Measurements from ENCODE around the gene FAM13A.

FAM13A gene

DNA sequence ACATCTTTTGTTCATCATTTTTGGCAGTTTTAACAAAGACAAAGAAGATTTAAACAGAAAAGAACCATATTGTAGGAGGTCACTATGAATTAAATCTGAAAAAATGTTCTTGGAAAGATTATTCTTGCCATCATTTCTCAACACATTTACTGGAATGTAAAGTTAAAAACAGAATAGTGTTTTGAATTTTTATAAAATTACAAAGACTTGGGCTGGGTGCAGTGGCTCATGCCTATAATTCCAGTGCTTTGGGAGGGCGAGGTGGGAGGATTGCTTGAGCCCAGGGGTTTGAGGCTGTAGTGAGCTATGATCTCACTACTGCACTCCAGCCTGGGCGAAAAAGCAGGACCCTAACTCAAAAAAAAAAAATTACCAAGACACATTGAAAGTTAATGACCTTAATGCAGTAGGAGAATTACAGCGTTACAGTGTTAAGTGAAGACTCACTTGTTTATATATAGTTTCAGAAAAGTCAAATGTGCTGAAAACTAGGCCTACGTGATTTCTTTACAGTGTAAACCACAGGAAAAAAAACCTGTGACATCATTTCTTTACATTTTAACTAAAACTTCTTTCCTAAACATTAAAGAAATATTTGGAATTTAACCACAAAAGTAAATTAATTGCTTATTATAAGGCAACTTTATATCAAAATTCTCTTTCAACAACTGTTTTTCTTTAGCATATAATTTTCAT is 7.9 kb downstream of the FAM13A start:
- in situ Hi-C loops (cut with MboI; ENCODE audit: low sequenced_read_pairs, unreplicated experiment) = no loop called here
- DNase-seq (ENCODE audit: low spot score) = no peak
- TF ChIP-seq, protein P1, sequence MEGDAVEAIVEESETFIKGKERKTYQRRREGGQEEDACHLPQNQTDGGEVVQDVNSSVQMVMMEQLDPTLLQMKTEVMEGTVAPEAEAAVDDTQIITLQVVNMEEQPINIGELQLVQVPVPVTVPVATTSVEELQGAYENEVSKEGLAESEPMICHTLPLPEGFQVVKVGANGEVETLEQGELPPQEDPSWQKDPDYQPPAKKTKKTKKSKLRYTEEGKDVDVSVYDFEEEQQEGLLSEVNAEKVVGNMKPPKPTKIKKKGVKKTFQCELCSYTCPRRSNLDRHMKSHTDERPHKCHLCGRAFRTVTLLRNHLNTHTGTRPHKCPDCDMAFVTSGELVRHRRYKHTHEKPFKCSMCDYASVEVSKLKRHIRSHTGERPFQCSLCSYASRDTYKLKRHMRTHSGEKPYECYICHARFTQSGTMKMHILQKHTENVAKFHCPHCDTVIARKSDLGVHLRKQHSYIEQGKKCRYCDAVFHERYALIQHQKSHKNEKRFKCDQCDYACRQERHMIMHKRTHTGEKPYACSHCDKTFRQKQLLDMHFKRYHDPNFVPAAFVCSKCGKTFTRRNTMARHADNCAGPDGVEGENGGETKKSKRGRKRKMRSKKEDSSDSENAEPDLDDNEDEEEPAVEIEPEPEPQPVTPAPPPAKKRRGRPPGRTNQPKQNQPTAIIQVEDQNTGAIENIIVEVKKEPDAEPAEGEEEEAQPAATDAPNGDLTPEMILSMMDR (IDR thresholded peaks at IDR 0.05; ENCODE audit: borderline replicate concordance, control extremely low read depth, extremely low read depth, insufficient read depth, missing control alignments) = no peak

DNA sequence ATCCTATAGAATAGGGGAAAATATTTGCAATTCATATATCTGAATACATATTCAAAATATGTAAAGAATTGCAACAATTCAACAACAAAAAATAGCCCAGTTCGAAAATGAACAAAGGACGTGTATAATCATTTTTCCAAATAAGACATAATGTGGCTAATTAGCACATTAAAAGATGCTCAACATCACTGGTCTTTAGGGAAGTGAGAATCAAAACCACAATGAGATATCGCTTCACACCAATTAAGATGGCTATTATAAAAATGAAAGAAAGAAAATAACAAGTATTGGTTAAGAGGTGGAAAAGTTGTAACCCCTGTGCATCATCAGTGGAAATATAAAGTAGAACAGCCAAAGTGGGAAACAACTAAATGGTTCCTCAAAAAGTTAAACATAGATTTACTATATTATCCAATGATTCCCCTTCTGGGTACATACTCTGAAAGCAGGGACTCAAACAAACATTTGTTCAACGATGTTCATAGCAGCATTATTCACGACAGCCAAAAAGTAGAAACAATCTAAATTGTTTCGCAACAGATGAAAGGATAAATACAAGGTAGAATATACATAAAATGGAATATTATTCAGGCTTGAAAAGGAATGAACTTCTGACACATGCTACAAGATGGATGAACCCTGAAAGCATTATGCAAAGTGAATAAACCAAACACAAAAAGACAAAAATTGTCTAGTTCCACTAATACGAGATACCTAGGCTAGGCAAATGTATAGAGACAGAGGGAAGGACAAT is 12.7 kb downstream of the FAM13A start:
- in situ Hi-C loops (cut with MboI; ENCODE audit: low sequenced_read_pairs, unreplicated experiment) = no loop called here
- TF ChIP-seq, protein P1 (IDR thresholded peaks at IDR 0.05; ENCODE audit: borderline replicate concordance, control extremely low read depth, extremely low read depth, insufficient read depth, missing control alignments) = no peak
- DNase-seq (ENCODE audit: low spot score) = no peak

DNA sequence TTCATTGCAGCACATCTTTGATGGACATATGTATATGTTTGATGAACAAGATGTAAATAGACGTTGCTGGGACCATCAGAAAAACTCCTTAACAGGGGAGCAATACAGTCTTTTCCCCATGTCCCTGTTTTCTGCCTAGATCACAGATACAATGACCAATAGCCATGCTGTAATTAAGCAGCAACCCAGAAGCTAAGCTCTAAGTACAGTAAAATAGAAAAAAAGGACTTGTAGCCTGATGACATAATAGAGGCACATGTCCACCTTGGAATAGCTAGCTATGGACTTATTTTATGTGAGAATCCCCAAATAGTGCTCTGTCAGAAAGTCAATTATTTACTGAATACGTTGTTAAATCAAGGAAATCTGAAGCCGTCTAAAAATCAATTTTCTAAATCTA is 14.9 kb downstream of the FAM13A start:
- in situ Hi-C loops (cut with MboI; ENCODE audit: low sequenced_read_pairs, unreplicated experiment) = no loop called here
- DNase-seq (ENCODE audit: low spot score) = no peak
- TF ChIP-seq, protein P1 (IDR thresholded peaks at IDR 0.05; ENCODE audit: borderline replicate concordance, control extremely low read depth, extremely low read depth, insufficient read depth, missing control alignments) = no peak

DNA sequence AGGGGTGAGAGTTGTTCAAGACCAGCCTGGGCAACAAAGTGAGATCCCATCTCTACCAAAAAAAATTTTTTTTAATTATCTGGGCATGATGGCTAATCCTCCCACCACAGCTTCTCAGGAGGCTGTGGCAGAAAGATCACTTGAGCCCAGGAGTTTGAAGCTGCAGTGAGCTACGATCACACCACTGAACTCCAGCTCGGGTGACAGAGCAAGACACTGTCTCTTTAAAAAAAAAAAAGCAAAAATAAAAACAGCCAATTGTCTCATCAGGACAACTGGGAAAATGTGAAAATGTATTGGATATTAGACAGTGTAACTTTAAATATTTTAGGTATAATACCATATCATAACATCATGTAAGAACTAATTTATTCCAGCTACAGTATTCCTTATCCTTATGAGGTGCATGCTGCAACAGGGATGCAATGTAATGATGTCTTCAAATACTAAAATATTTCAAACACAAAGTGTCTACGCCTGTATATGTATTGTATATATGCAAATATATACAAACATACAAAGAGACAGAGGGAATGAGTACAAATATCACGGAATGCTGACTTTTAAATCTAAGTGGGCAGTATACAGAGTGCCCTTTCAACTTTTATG is 17.2 kb downstream of the FAM13A start:
- DNase-seq (ENCODE audit: low spot score) = no peak
- in situ Hi-C loops (cut with MboI; ENCODE audit: low sequenced_read_pairs, unreplicated experiment) = no loop called here
- TF ChIP-seq, protein P1 (IDR thresholded peaks at IDR 0.05; ENCODE audit: borderline replicate concordance, control extremely low read depth, extremely low read depth, insufficient read depth, missing control alignments) = no peak

DNA sequence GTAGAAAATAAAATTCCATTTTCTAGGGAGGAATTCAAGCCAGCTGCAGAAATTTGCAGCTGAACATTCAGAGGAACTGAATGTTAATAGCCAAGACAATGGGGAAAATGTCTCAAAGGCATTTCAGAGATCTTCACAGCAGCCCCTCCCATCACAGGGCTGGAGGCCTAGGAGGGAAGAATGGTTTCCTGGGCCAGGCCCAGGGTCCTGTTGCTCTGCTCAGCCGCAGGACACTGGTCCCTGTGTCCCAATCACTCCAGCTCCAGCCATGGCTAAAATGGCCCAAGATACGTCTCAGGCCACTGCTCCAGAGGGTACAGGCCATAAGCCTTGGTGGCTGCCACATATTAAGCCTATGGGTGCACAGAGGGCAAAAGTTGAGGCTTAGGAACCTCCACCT is 20.4 kb downstream of the FAM13A start:
- in situ Hi-C loops (cut with MboI; ENCODE audit: low sequenced_read_pairs, unreplicated experiment) = no loop called here
- no peak for DNase-seq (ENCODE audit: low spot score)
- TF ChIP-seq, protein P1 (IDR thresholded peaks at IDR 0.05; ENCODE audit: borderline replicate concordance, control extremely low read depth, extremely low read depth, insufficient read depth, missing control alignments) = no peak

DNA sequence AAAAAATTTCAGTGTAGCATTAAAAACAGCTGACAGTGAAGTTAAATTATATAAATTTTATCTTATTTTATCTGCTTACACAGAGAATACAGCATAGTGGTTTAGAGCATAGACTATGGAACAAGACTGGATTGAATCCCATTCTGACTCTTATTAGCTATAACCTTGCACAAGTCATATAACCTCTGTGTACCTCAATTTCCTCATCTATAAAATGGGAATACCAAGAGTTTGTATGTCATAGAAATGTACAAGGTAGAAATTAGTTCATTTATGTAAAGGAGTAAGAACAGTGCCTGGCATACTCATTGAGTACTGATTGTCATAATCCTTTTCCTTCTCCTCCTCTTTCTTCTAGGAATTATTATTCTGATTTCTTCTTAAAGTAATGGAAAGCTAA is 25.7 kb downstream of the FAM13A start:
- TF ChIP-seq, protein P1 (IDR thresholded peaks at IDR 0.05; ENCODE audit: borderline replicate concordance, control extremely low read depth, extremely low read depth, insufficient read depth, missing control alignments) = no peak
- in situ Hi-C loops (cut with MboI; ENCODE audit: low sequenced_read_pairs, unreplicated experiment) = no loop called here

More for the DNA sequence above, 25.7 kb downstream of the FAM13A start:
- no peak for DNase-seq (ENCODE audit: low spot score)

Measured in GM13976 (cell line).